Measurements from ENCODE around the gene FAM20A. TPM values are rescaled to one million over a fixed set of nuclear protein-coding genes. Genes with fewer than 3 reads are reported as not detected.
"Not testable (repeated sequence)": the region's sequence is repeated elsewhere in the genome, so short reads cannot be mapped to it uniquely, and the experiment has no call there.

Gene FAM20A
- total RNA-seq, 1 donor from 2014 or later: not detected

GRCh38 chr17:68501074-68501473 is 100.1 kb downstream of the FAM20A start:
- intact Hi-C loops (cut with micrococcal nuclease): no loop called here

GRCh38 chr17:68499587-68499986 is 101.6 kb downstream of the FAM20A start:
- intact Hi-C loops (cut with micrococcal nuclease): no loop called here

DNA sequence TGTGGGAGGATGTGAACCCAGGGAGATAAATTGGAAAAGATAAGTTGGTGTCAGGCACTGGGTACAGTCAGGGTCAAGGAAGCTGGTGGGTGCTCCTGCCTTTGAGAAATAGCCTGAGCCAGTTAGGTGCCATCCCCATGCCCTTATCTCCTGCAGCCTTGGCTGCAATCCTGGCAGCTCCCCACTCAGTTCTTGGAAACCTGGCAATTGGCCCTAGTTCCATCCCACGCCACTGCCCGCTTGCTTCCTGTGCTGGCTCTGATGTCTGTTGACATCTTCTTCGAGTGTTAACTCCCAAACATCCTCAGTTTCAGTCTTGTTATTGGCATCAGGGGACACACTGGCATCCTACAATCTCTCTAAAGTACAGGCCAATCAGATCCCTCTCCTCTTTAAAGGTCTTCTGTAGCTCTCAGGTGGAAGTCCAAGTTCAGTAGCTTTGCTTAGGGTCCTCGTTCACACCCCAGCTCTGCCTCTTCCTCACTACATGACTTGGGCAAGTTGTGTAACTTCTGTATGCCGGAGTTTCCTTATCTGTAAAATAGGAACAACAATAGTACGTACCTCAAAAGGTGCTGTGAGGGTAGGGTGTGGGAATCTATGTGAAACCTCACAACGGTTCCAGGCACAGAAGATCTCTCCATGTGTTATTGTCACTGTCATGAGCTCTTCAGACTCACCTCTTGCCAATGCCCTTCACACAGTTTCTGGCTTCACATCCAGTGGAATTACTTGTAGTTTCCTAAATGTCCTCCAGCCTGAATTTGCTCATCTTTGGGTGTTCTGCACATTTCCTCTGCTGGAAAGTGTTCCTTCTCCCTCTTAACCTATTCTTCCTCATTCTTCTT is 102.5 kb downstream of the FAM20A start:
- intact Hi-C loops (cut with micrococcal nuclease): loop anchor here (1.0 kb wide), 1 partner anchor 14 kb away; the partner anchor contains the start of gene PRKAR1A

GRCh38 chr17:68497885-68498319 is 103.3 kb downstream of the FAM20A start:
- intact Hi-C loops (cut with micrococcal nuclease): loop anchor here (1.0 kb wide), 1 partner anchor 14 kb away; the partner anchor contains the start of gene PRKAR1A

- intact Hi-C loops (cut with micrococcal nuclease): no loop called here
These were observed 106.1 kb downstream of the FAM20A start for GRCh38 chr17:68495081-68495480.

- intact Hi-C loops (cut with micrococcal nuclease): not testable (repeated sequence)
These were observed 108.6 kb downstream of the FAM20A start for GRCh38 chr17:68492394-68493054.

DNA sequence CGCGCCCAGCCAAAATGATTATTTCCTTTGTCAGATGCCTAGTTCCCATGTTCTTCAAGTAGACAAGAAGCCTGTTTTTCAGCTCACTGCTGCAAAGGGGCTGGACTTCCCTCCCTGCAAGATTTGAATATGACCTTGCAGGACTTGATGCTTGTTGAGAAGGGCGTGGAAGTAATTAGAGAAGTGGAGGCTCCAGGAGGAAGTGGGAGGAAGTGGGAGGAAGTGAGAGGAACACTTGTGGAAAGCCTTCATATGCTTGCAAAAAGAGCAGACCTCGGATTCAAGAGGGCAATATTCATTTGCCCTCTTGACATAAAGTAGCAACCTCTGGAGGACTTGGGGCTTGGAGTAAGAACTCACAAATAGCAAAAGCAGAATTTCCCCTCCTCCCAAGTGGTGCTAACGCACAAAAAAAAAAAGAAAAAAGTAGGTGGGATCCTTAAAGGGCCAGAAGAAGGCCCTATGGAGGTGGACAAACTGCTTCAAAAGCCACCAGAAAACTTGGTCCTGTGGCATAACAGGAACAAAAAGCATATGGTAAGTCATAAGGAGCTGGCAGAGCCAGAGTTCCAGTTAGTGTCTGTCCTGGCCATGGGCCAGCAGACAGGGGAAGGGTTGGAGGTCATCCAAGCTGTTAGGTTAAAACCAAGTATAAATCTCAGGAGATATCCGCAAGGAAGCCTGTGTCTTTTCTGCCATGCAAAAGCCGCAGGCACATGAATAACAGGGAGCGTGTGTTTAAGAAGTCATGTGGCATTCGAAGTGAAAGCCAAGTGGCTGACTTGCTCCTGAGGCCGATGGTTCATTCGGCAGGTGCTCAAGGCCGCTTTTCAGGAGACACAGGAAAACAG is 109.6 kb downstream of the FAM20A start:
- intact Hi-C loops (cut with micrococcal nuclease): no loop called here

GRCh38 chr17:68489919-68490318 is 111.2 kb downstream of the FAM20A start:
- intact Hi-C loops (cut with micrococcal nuclease): loop anchor here (2.0 kb wide), 1 partner anchor 27 kb away; no protein-coding TSS in a partner anchor

Other genes with a start within 250 kb of the FAM20A start
- gene WIPI1, start 143.9 kb downstream of the FAM20A start, total RNA-seq: 19.2 and 21.4 TPM in 2 replicates
- 187 and 190 TPM in 2 replicates for gene PRKAR1A, start 88.9 kb downstream of the FAM20A start, total RNA-seq

Measured in T-helper 2 cell treated with Interferon-gamma antibody and Interleukin-4, amounts not matched to agents 100 ng/mL and 5 ng/mL, for 36 hours (primary cell).